WTC11 (cell line): ENCODE results near the gene PCNA. TPM values are rescaled to one million over a fixed set of nuclear protein-coding genes. Genes with fewer than 3 reads are reported as not detected.

ENCODE experiments used
- ATAC-seq: fragments of 200-7000 bp; cut with Tn5 transposase; 2 replicates; pipeline ENCODE4 v1.10.0; 2021; ENCODE audit warnings: mild to moderate bottlenecking, moderate library complexity
- CTCF ChIA-PET: fragments of 300-600 bp; sonication (Branson Sonifier 250); formaldehyde crosslinking; loops from one replicate; lab custom pipeline; 2021; ENCODE audit warnings: antibody characterized with exemption; lab: Charles Lee
- POLR2A ChIA-PET: fragments of 350-600 bp; sonication (Branson Sonifier 250); formaldehyde crosslinking; loops from one replicate; lab custom pipeline; 2021; ENCODE audit warnings: antibody characterized with exemption; lab: Charles Lee
- DNase-seq: peaks from one replicate; pipeline ENCODE4 v3.0.0; 2021; ENCODE audit warnings: low spot score
- H3K27ac Mint-ChIP-seq: 2 replicates; pipeline ENCODE4 v1.8.0; 2021; ENCODE audit warnings: mixed read lengths
- H3K27me3 Mint-ChIP-seq: 2 replicates; pipeline ENCODE4 v1.8.0; 2021; ENCODE audit warnings: low read depth, mild to moderate bottlenecking, moderate library complexity, mixed read lengths
- H3K36me3 Mint-ChIP-seq: 2 replicates; pipeline ENCODE4 v1.8.0; 2021; ENCODE audit warnings: mixed read lengths
- H3K4me1 Mint-ChIP-seq: 2 replicates; pipeline ENCODE4 v1.8.0; 2022; ENCODE audit warnings: mixed read lengths
- H3K4me3 Mint-ChIP-seq: 2 replicates; pipeline ENCODE4 v1.8.0; 2021; ENCODE audit warnings: mild to moderate bottlenecking, moderate library complexity, mixed read lengths
- H3K9me3 Mint-ChIP-seq: 2 replicates; pipeline ENCODE4 v1.8.0; 2021; ENCODE audit warnings: mixed read lengths
- ATF1 ChIP-seq: sonication (generic); formaldehyde crosslinking; IDR thresholded peaks from 2 replicates; pipeline ENCODE4 v1.8.1; 2023; ENCODE audit warnings: mild to moderate bottlenecking, moderate library complexity, missing genetic modification reagents
- CDX4 ChIP-seq: fragments of 250-450 bp; sonication (Bioruptor Pico); IDR thresholded peaks from 2 replicates; pipeline ENCODE4 v1.9.0; 2021; ENCODE audit warnings: moderate library complexity, mild to moderate bottlenecking, inconsistent platforms, borderline replicate concordance
- CREB1 ChIP-seq: sonication (generic); formaldehyde crosslinking; IDR thresholded peaks from 2 replicates; pipeline ENCODE4 v1.8.0; 2023; ENCODE audit warnings: mild to moderate bottlenecking, missing genetic modification reagents
- CREM ChIP-seq: sonication (generic); formaldehyde crosslinking; IDR thresholded peaks from 2 replicates; pipeline ENCODE4 v1.8.1; 2022; ENCODE audit warnings: mild to moderate bottlenecking, missing genetic modification reagents, moderate library complexity
- ELF4 ChIP-seq: sonication (generic); formaldehyde crosslinking; IDR thresholded peaks from 2 replicates; pipeline ENCODE4 v1.8.1; 2022; ENCODE audit warnings: low read depth, mild to moderate bottlenecking, moderate library complexity, missing genetic modification reagents
- FOXJ3 ChIP-seq: sonication (generic); formaldehyde crosslinking; IDR thresholded peaks from 2 replicates; pipeline ENCODE4 v1.9.0; 2021; ENCODE audit warnings: missing genetic modification reagents, mild to moderate bottlenecking, borderline replicate concordance
- GRHL2 ChIP-seq: fragments of 250-450 bp; sonication (Bioruptor Pico); IDR thresholded peaks from 2 replicates; pipeline ENCODE4 v1.8.0; 2022; ENCODE audit warnings: mild to moderate bottlenecking, moderate library complexity; ENCODE audit not compliant: insufficient replicate concordance, severe bottlenecking
- TCF7 ChIP-seq: sonication (generic); formaldehyde crosslinking; IDR thresholded peaks from 2 replicates; pipeline ENCODE4 v1.8.0; 2022; ENCODE audit warnings: mild to moderate bottlenecking, low read depth, missing genetic modification reagents, moderate library complexity
- TEAD1 ChIP-seq: sonication (generic); formaldehyde crosslinking; IDR thresholded peaks from 2 replicates; pipeline ENCODE4 v1.8.0; 2022; ENCODE audit warnings: mild to moderate bottlenecking, missing genetic modification reagents
- ZBTB43 ChIP-seq: sonication (generic); formaldehyde crosslinking; IDR thresholded peaks from 2 replicates; pipeline ENCODE4 v1.8.1; 2023; ENCODE audit warnings: mild to moderate bottlenecking, missing genetic modification reagents
- ZNF281 ChIP-seq: sonication (generic); formaldehyde crosslinking; IDR thresholded peaks from 2 replicates; pipeline ENCODE4 v1.8.0; 2023; ENCODE audit warnings: mild to moderate bottlenecking, missing genetic modification reagents
- ZNF317 ChIP-seq: sonication (generic); formaldehyde crosslinking; IDR thresholded peaks from 2 replicates; pipeline ENCODE4 v1.8.1; 2023; ENCODE audit warnings: low read depth, mild to moderate bottlenecking, moderate library complexity, missing genetic modification reagents, borderline replicate concordance
- ZNF396 ChIP-seq: fragments of 250-450 bp; sonication (Bioruptor Pico); IDR thresholded peaks from 2 replicates; pipeline ENCODE4 v1.8.0; 2021; ENCODE audit warnings: mild to moderate bottlenecking, moderate library complexity, borderline replicate concordance
- ZNF423 ChIP-seq: fragments of 250-450 bp; sonication (Bioruptor Pico); IDR thresholded peaks from 2 replicates; pipeline ENCODE4 v2.1.2; 2022; ENCODE audit warnings: mild to moderate bottlenecking, moderate library complexity
- ZNF671 ChIP-seq: fragments of 250-450 bp; sonication (Bioruptor Pico); IDR thresholded peaks from 2 replicates; pipeline ENCODE4 v1.8.0; 2021; ENCODE audit warnings: mild to moderate bottlenecking
- total RNA-seq: library from RNA; stranded (reverse); gene quantifications from 3 replicates; pipeline ENCODE4 v1.2.3, GENCODE V29; 2021
- TF ChIP-seq, protein P1 (sequence below): sonication (generic); formaldehyde crosslinking; IDR thresholded peaks from 2 replicates; pipeline ENCODE4 v1.8.1; 2022; ENCODE audit warnings: low read depth, missing genetic modification reagents, borderline replicate concordance
- TF ChIP-seq, protein P2 (sequence below): sonication (generic); formaldehyde crosslinking; conservative IDR thresholded peaks from 2 replicates; pipeline ENCODE4 v1.8.1; 2022; ENCODE audit warnings: mild to moderate bottlenecking, missing genetic modification reagents
- TF ChIP-seq, protein P3 (sequence below): fragments of 250-450 bp; sonication (Bioruptor Pico); IDR thresholded peaks from 2 replicates; pipeline ENCODE4 v2.1.2; 2022; ENCODE audit warnings: mild to moderate bottlenecking, moderate library complexity
- TF ChIP-seq, protein P4 (sequence below): fragments of 250-450 bp; sonication (Bioruptor Pico); IDR thresholded peaks from 2 replicates; pipeline ENCODE4 v1.9.0; 2021; ENCODE audit warnings: mild to moderate bottlenecking, borderline replicate concordance

Gene PCNA
- total RNA-seq, 1 experiment from 2014 or later = 262 TPM

GRCh38 chr20:5156675-5157448 lies 37.1 kb upstream of the PCNA start:
- Mint-ChIP-seq H3K9me3 (no peaks in the 10 kb centered on the region), H3K27me3 (no peaks in the 10 kb centered on the region)
- ATAC-seq = no peak
- CTCF ChIA-PET = interaction anchor here (0.7 to 1.8 kb wide), 4 partner anchors 9 to 35 kb away, joined by 3 to 8 read pairs (median 3); partner anchors contain the start of gene CDS2
- no peak for TF ChIP-seq ZBTB43
- no peak for TF ChIP-seq TCF7
- no peak for TF ChIP-seq GRHL2 (CRISPR knock-in tag)
- no peak for TF ChIP-seq ATF1 (CRISPR knock-in tag)
- TF ChIP-seq ELF4 (CRISPR knock-in tag) = no peak
- no peak for TF ChIP-seq CDX4 (CRISPR knock-in tag)
- no peak for TF ChIP-seq FOXJ3 (CRISPR knock-in tag)
- TF ChIP-seq, protein P1, sequence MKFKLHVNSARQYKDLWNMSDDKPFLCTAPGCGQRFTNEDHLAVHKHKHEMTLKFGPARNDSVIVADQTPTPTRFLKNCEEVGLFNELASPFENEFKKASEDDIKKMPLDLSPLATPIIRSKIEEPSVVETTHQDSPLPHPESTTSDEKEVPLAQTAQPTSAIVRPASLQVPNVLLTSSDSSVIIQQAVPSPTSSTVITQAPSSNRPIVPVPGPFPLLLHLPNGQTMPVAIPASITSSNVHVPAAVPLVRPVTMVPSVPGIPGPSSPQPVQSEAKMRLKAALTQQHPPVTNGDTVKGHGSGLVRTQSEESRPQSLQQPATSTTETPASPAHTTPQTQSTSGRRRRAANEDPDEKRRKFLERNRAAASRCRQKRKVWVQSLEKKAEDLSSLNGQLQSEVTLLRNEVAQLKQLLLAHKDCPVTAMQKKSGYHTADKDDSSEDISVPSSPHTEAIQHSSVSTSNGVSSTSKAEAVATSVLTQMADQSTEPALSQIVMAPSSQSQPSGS (CRISPR knock-in tag) = no peak
- no peak for TF ChIP-seq ZNF671 (CRISPR knock-in tag)
- TF ChIP-seq, protein P2, sequence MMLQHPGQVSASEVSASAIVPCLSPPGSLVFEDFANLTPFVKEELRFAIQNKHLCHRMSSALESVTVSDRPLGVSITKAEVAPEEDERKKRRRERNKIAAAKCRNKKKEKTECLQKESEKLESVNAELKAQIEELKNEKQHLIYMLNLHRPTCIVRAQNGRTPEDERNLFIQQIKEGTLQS = no peak
- TF ChIP-seq, all 79 proteins: peak for 0
- no peak overlapping the region for H3K4me3 Mint-ChIP-seq
- peaks cover 39% of the 10 kb centered on the region for H3K4me1 Mint-ChIP-seq
- DNase-seq = no peak
- H3K27ac Mint-ChIP-seq = 0 out of 2 replicates have a peak overlapping the region, but pooled peaks have one; percentile 12
- POLR2A ChIA-PET = interaction anchor here (1.1 kb wide), 1 partner anchor 13 kb away, joined by 4 read pairs; no protein-coding TSS in a partner anchor
- H3K36me3 Mint-ChIP-seq = no peaks in the 10 kb centered on the region

- no peaks in the 10 kb centered on the region for H3K9me3 Mint-ChIP-seq
- no peak overlapping the region for H3K27ac Mint-ChIP-seq
- CTCF ChIA-PET = interaction anchor here (1.0 kb wide), 1 partner anchor 28 kb away, joined by 5 read pairs; the partner anchor contains the start of gene CDS2
- no peaks in the 10 kb centered on the region for H3K36me3 Mint-ChIP-seq
- ATAC-seq = no peak
- POLR2A ChIA-PET = no interaction called here
- H3K27me3 Mint-ChIP-seq = no peaks in the 10 kb centered on the region
- no peak overlapping the region for H3K4me3 Mint-ChIP-seq
- peaks cover 37% of the 10 kb centered on the region for H3K4me1 Mint-ChIP-seq
- DNase-seq = no peak
- TF ChIP-seq CREB1 (no peak), ZNF281 (CRISPR knock-in tag) (no peak), TEAD1 (CRISPR knock-in tag) (no peak), ZNF396 (CRISPR knock-in tag) (no peak), ZNF317 (no peak), CREM (CRISPR knock-in tag) (no peak), GRHL2 (CRISPR knock-in tag) (no peak), ZNF423 (CRISPR knock-in tag) (no peak)
- TF ChIP-seq, protein P1 (CRISPR knock-in tag) = no peak
- TF ChIP-seq, protein P3, sequence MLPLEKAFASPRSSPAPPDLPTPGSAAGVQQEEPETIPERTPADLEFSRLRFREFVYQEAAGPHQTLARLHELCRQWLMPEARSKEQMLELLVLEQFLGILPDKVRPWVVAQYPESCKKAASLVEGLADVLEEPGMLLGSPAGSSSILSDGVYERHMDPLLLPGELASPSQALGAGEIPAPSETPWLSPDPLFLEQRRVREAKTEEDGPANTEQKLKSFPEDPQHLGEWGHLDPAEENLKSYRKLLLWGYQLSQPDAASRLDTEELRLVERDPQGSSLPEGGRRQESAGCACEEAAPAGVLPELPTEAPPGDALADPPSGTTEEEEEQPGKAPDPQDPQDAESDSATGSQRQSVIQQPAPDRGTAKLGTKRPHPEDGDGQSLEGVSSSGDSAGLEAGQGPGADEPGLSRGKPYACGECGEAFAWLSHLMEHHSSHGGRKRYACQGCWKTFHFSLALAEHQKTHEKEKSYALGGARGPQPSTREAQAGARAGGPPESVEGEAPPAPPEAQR (CRISPR knock-in tag) = no peak
- TF ChIP-seq, protein P4, sequence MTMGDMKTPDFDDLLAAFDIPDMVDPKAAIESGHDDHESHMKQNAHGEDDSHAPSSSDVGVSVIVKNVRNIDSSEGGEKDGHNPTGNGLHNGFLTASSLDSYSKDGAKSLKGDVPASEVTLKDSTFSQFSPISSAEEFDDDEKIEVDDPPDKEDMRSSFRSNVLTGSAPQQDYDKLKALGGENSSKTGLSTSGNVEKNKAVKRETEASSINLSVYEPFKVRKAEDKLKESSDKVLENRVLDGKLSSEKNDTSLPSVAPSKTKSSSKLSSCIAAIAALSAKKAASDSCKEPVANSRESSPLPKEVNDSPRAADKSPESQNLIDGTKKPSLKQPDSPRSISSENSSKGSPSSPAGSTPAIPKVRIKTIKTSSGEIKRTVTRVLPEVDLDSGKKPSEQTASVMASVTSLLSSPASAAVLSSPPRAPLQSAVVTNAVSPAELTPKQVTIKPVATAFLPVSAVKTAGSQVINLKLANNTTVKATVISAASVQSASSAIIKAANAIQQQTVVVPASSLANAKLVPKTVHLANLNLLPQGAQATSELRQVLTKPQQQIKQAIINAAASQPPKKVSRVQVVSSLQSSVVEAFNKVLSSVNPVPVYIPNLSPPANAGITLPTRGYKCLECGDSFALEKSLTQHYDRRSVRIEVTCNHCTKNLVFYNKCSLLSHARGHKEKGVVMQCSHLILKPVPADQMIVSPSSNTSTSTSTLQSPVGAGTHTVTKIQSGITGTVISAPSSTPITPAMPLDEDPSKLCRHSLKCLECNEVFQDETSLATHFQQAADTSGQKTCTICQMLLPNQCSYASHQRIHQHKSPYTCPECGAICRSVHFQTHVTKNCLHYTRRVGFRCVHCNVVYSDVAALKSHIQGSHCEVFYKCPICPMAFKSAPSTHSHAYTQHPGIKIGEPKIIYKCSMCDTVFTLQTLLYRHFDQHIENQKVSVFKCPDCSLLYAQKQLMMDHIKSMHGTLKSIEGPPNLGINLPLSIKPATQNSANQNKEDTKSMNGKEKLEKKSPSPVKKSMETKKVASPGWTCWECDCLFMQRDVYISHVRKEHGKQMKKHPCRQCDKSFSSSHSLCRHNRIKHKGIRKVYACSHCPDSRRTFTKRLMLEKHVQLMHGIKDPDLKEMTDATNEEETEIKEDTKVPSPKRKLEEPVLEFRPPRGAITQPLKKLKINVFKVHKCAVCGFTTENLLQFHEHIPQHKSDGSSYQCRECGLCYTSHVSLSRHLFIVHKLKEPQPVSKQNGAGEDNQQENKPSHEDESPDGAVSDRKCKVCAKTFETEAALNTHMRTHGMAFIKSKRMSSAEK = no peak
Measured at GRCh38 chr20:5155404-5155803, 35.6 kb upstream of the PCNA start.
